Osteocyte (in vitro differentiated cells): ENCODE data around the gene DNMT1. TPM values are rescaled to one million over a fixed set of nuclear protein-coding genes. Genes with fewer than 3 reads are reported as not detected.

Experiments
- DNase-seq: peaks from one replicate; pipeline ENCODE4 v3.0.0; 2021; ENCODE audit warnings: mixed read lengths; ENCODE audit not compliant: unreplicated experiment; ENCODE audit errors: extremely low spot score
- H3K27ac Mint-ChIP-seq: one replicate; pipeline ENCODE4 v1.8.0; 2021; ENCODE audit warnings: mild to moderate bottlenecking, mixed read lengths; ENCODE audit not compliant: unreplicated experiment
- H3K27me3 Mint-ChIP-seq: one replicate; pipeline ENCODE4 v1.8.0; 2021; ENCODE audit warnings: mixed read lengths; ENCODE audit not compliant: unreplicated experiment
- H3K36me3 Mint-ChIP-seq: one replicate; pipeline ENCODE4 v1.8.0; 2021; ENCODE audit warnings: mixed read lengths; ENCODE audit not compliant: unreplicated experiment
- H3K4me1 Mint-ChIP-seq: one replicate; pipeline ENCODE4 v1.8.0; 2021; ENCODE audit warnings: mixed read lengths; ENCODE audit not compliant: unreplicated experiment
- H3K4me3 Mint-ChIP-seq: one replicate; pipeline ENCODE4 v1.8.0; 2021; ENCODE audit warnings: mild to moderate bottlenecking, moderate library complexity, mixed read lengths; ENCODE audit not compliant: unreplicated experiment
- H3K9me3 Mint-ChIP-seq: one replicate; pipeline ENCODE4 v1.8.0; 2021; ENCODE audit warnings: mixed read lengths; ENCODE audit not compliant: unreplicated experiment
- total RNA-seq: library from RNA; stranded (reverse); gene quantifications from 2 replicates; pipeline ENCODE4 v1.2.1, GENCODE V29; 2021
- TF ChIP-seq, protein P1 (sequence below): fragments of 200-600 bp; sonication (generic); IDR thresholded peaks from 2 replicates; pipeline ENCODE4 v1.5.0; 2021; ENCODE audit warnings: antibody characterized with exemption, mild to moderate bottlenecking, moderate library complexity

The DNMT1 gene
- total RNA-seq, 1 donor from 2014 or later, result 82.3 TPM

DNA sequence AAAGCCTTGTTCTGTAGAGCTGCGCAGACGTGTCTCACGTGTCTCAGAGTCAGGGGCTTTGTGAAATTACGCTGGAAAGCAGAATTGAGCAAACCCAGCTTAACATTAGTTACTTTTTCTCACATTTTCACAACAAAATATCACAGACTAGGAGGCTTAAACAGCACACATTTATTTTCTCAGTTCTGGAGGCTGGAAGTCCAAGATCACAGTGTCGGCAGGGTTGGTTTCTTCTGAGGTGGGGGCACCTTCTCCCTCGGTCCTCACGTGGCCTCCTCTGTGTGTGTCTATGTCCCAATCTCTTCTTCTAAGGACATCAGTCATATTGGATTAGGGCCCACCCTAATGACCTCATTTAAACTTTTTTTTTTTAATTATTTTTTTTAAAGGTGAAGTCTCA is 70.3 kb downstream of the DNMT1 start:
- Mint-ChIP-seq H3K27me3 (no peaks in the 10 kb centered on the region), H3K9me3 (no peaks in the 10 kb centered on the region), H3K27ac (no peak overlapping the region), H3K4me3 (no peak overlapping the region), H3K4me1 (peaks cover 14% of the 10 kb centered on the region), H3K36me3 (peaks cover 3% of the 10 kb centered on the region)
- DNase-seq, result no peak
- TF ChIP-seq, protein P1, sequence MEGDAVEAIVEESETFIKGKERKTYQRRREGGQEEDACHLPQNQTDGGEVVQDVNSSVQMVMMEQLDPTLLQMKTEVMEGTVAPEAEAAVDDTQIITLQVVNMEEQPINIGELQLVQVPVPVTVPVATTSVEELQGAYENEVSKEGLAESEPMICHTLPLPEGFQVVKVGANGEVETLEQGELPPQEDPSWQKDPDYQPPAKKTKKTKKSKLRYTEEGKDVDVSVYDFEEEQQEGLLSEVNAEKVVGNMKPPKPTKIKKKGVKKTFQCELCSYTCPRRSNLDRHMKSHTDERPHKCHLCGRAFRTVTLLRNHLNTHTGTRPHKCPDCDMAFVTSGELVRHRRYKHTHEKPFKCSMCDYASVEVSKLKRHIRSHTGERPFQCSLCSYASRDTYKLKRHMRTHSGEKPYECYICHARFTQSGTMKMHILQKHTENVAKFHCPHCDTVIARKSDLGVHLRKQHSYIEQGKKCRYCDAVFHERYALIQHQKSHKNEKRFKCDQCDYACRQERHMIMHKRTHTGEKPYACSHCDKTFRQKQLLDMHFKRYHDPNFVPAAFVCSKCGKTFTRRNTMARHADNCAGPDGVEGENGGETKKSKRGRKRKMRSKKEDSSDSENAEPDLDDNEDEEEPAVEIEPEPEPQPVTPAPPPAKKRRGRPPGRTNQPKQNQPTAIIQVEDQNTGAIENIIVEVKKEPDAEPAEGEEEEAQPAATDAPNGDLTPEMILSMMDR, result no peak

- TF ChIP-seq, protein P1, result no peak
- DNase-seq, result no peak
- H3K36me3 Mint-ChIP-seq, result peaks cover 6% of the 10 kb centered on the region
- H3K27ac Mint-ChIP-seq, result no peak overlapping the region
- no peaks in the 10 kb centered on the region for H3K9me3 Mint-ChIP-seq
- H3K4me1 Mint-ChIP-seq, result peaks cover 22% of the 10 kb centered on the region
- no peaks in the 10 kb centered on the region for H3K27me3 Mint-ChIP-seq
- H3K4me3 Mint-ChIP-seq, result no peak overlapping the region
These were observed 72.7 kb downstream of the DNMT1 start for GRCh38 chr19:10122045-10122444.

DNA sequence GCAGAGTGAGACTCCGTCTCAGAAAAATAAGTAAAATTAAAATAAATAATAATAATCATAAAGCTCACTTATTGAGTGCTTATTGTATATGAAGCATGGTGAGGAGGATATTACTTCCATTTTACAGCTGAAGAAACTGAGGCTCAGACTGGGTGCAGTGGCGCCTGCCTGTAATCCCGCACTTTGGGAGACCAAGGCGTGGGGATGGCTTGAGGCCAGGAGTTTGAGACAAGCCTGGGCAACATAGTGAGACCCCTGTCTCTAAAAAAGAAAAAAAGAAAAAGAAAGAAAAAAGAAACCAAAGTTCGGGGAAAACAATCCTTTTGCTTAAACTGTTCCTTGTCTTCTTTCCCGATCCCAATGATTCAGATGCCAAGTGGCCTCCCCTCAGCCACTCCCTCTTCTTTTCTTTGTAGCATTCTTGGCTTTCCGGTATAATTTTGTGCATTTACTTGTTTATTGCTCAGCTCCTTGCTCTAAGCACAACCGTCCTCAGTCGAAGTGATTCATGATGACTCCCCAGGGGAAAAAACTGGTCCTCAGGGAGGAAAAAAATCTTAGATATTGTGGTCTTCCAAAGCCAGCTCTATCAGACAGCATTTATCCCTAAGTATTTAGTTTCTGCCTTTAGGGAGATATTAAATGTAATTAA is 74.1 kb downstream of the DNMT1 start:
- Mint-ChIP-seq H3K27me3 (no peaks in the 10 kb centered on the region), H3K4me3 (no peak overlapping the region), H3K4me1 (peaks cover 22% of the 10 kb centered on the region), H3K36me3 (peaks cover 12% of the 10 kb centered on the region), H3K9me3 (no peaks in the 10 kb centered on the region), H3K27ac (peak overlapping the region; percentile 50)
- no peak for DNase-seq
- TF ChIP-seq, protein P1, result no peak

DNA sequence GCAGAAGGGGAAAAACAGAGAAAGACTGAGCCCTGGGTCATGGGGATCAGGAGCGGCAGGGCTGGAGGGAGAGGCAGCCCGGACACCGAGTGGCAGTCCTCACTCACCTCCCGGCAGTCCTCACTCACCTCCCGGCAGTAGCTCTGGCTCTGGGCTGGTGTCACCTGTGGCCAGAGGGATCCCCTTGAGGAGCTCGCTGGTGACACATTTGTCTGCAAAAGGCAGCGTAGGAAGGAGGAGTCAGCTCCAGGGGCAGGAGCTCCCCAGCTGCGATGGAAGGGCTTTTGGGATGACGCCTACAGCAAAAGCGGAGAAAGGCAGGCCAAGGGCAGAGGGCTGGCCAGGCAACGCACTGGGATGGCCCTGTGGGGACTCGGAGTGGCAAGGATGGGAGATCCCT is 75.8 kb downstream of the DNMT1 start:
- TF ChIP-seq, protein P1, result no peak
- H3K9me3 Mint-ChIP-seq, result no peaks in the 10 kb centered on the region
- peak overlapping the region; percentile 86 for H3K27ac Mint-ChIP-seq
- H3K27me3 Mint-ChIP-seq, result no peaks in the 10 kb centered on the region
- DNase-seq, result no peak
- peaks cover 9% of the 10 kb centered on the region for H3K36me3 Mint-ChIP-seq
- H3K4me1 Mint-ChIP-seq, result peaks cover 22% of the 10 kb centered on the region
- H3K4me3 Mint-ChIP-seq, result peak overlapping the region; percentile 89

- peaks cover 27% of the 10 kb centered on the region for H3K4me1 Mint-ChIP-seq
- no peak overlapping the region for H3K4me3 Mint-ChIP-seq
- no peaks in the 10 kb centered on the region for H3K9me3 Mint-ChIP-seq
- TF ChIP-seq, protein P1, result no peak
- DNase-seq, result no peak
- H3K27ac Mint-ChIP-seq, result no peak overlapping the region
- no peaks in the 10 kb centered on the region for H3K27me3 Mint-ChIP-seq
- peaks cover 9% of the 10 kb centered on the region for H3K36me3 Mint-ChIP-seq
These were observed 77.7 kb downstream of the DNMT1 start for GRCh38 chr19:10116866-10117616.
